ENCODE results near the gene KCNB1. TPM values are rescaled to one million over a fixed set of nuclear protein-coding genes. Genes with fewer than 3 reads are reported as not detected.

Gene KCNB1
- total RNA-seq, 1 experiment from 2014 or later = 0.68 TPM

GRCh38 chr20:49483696-49484123 lies 1.2 kb upstream of the KCNB1 start:
- Histone ChIP-seq H2AK5ac (ENCODE audit: insufficient read length, low read length) (no peak overlapping the region), H3K27ac (ENCODE audit: insufficient read length, low read depth, low read length) (no peak overlapping the region), H2BK15ac (ENCODE audit: low read depth, low read length) (no peak overlapping the region), H3K18ac (ENCODE audit: insufficient read length, low read depth, low read length) (no peak overlapping the region), H3K79me1 (ENCODE audit: insufficient read depth, low read depth, low read length, poor library complexity, severe bottlenecking) (no peaks in the 10 kb centered on the region), H3K9ac (ENCODE audit: extremely low read depth, insufficient read length, low read length) (no peak overlapping the region), H4K91ac (ENCODE audit: insufficient read length, low read depth, low read length) (no peak overlapping the region), H2BK12ac (ENCODE audit: insufficient read length, low read depth, low read length) (no peak overlapping the region), H4K5ac (ENCODE audit: insufficient read length, low read depth, low read length) (no peak overlapping the region), H4K20me1 (ENCODE audit: control insufficient read depth, insufficient read depth, insufficient read length) (no peaks in the 10 kb centered on the region), H3K27me3 (ENCODE audit: insufficient read depth, low read length) (no peaks in the 10 kb centered on the region; the same call in 1 of the 2 replicates), H2AFZ (ENCODE audit: low read length) (no peak overlapping the region), H4K8ac (replicated peaks; ENCODE audit: insufficient read length, low read depth, low read length) (no peak overlapping the region), H3K56ac (ENCODE audit: insufficient read length, low read depth, low read length) (no peak overlapping the region), H3K9me3 (ENCODE audit: control insufficient read depth, low read depth, low read length) (no peaks in the 10 kb centered on the region), H2BK5ac (ENCODE audit: insufficient read length, low read length) (no peak overlapping the region), H3K23ac (ENCODE audit: insufficient read length, low read depth, low read length) (no peak overlapping the region), H2BK120ac (ENCODE audit: low read depth, low read length, poor library complexity, severe bottlenecking) (no peak overlapping the region), H2BK20ac (ENCODE audit: low read depth, low read length, poor library complexity, severe bottlenecking) (no peak overlapping the region), H3K14ac (ENCODE audit: insufficient read depth, low read length) (no peak overlapping the region), H3K79me2 (ENCODE audit: insufficient read depth, low read length) (no peaks in the 10 kb centered on the region), H3K4me1 (ENCODE audit: insufficient read depth, low read length) (no peaks in the 10 kb centered on the region), H3K4ac (ENCODE audit: low read depth, low read length) (no peak overlapping the region), H3T11ph (ENCODE audit: low read length) (no peak overlapping the region), H3K4me2 (ENCODE audit: insufficient read depth, insufficient read length, low read length) (peak overlapping the region; percentile 69), H3K23me2 (ENCODE audit: insufficient read length, low read depth, low read length, poor library complexity, severe bottlenecking) (peaks cover 14% of the 10 kb centered on the region)
- peak; percentile 45 for DNase-seq
- no peak overlapping the region for H3K27ac Mint-ChIP-seq
- WGBS (ENCODE audit: extremely low coverage, insufficient read length, low lambda C conversion rate) = no CpG with 5 or more reads among the region's 44 CpGs
- peaks cover 2 to 7% of the 10 kb centered on the region in 2 experiments; a peak in 2 of 4 replicates for H3K4me1 Mint-ChIP-seq
- no peaks in the 10 kb centered on the region; a peak in 1 of 5 replicates for H3K9me3 Mint-ChIP-seq
- no peak for TF ChIP-seq CTCF (conservative IDR thresholded peaks at IDR 0.05)
- H3K27me3 Mint-ChIP-seq (ENCODE audit: low read depth) = peaks cover 61% of the 10 kb centered on the region
- H3K4me3 Mint-ChIP-seq = peak overlapping the region; percentile 78
- H3K36me3 Mint-ChIP-seq (ENCODE audit: insufficient read depth in 1 of 3, low read depth in 3 of 3) = peaks cover 0 to 5% (median 2%) of the 10 kb centered on the region in 3 experiments; a peak in 3 of 7 replicates

All from H9 (cell line).